HepG2 (cell line): ENCODE results near the gene DCTN3. TPM values are rescaled to one million over a fixed set of nuclear protein-coding genes. Genes with fewer than 3 reads are reported as not detected.

Experiments used
- ARID4A ChIP-seq: sonication (generic); formaldehyde crosslinking; IDR thresholded peaks from 2 replicates; pipeline ENCODE4 v1.5.0; 2020; ENCODE audit warnings: mild to moderate bottlenecking, missing genetic modification reagents, borderline replicate concordance
- DNMT1 ChIP-seq: sonication (generic); formaldehyde crosslinking; IDR thresholded peaks from 2 replicates; pipeline ENCODE4 v1.5.1; 2020; ENCODE audit warnings: mild to moderate bottlenecking, missing genetic modification reagents
- GPN1 ChIP-seq: sonication (generic); formaldehyde crosslinking; IDR thresholded peaks from 2 replicates; pipeline ENCODE4 v1.5.1; 2020; ENCODE audit warnings: missing genetic modification reagents, borderline replicate concordance
- HMG20B ChIP-seq: conservative IDR thresholded peaks from 2 replicates; pipeline ENCODE4 v1.6.1; 2016; ENCODE audit warnings: missing genetic modification reagents, missing compliant biosample characterization
- HOXD1 ChIP-seq: sonication (generic); formaldehyde crosslinking; IDR thresholded peaks from 2 replicates; pipeline ENCODE4 v1.5.0; 2020; ENCODE audit warnings: missing genetic modification reagents
- KAT7 ChIP-seq: IDR thresholded peaks from 2 replicates; pipeline ENCODE4 v1.6.1; 2018; ENCODE audit warnings: borderline replicate concordance, missing compliant biosample characterization
- KDM2A ChIP-seq: sonication (generic); formaldehyde crosslinking; IDR thresholded peaks from 2 replicates; pipeline ENCODE4 v1.4.0; 2020; ENCODE audit warnings: low read depth, missing genetic modification reagents, borderline replicate concordance
- MEIS2 ChIP-seq: sonication (generic); formaldehyde crosslinking; IDR thresholded peaks from 2 replicates; pipeline ENCODE4 v1.9.0; 2021; ENCODE audit warnings: mild to moderate bottlenecking, missing genetic modification reagents
- MTF2 ChIP-seq: sonication (generic); formaldehyde crosslinking; IDR thresholded peaks from 2 replicates; pipeline ENCODE4 v1.5.0; 2020; ENCODE audit warnings: missing genetic modification reagents, borderline replicate concordance
- MYC ChIP-seq: sonication (generic); formaldehyde crosslinking; IDR thresholded peaks from 2 replicates; pipeline ENCODE4 v1.9.0; 2021; ENCODE audit warnings: missing genetic modification reagents, borderline replicate concordance
- NBN ChIP-seq: fragments of 450-650 bp; conservative IDR thresholded peaks from 2 replicates; pipeline ENCODE4 v1.6.1; 2017
- PAWR ChIP-seq: sonication (generic); formaldehyde crosslinking; IDR thresholded peaks from 2 replicates; pipeline ENCODE4 v1.4.0; 2020; ENCODE audit warnings: missing genetic modification reagents, mild to moderate bottlenecking, borderline replicate concordance
- RBFOX2 ChIP-seq: fragments of 200-400 bp; formaldehyde crosslinking; IDR thresholded peaks from 2 replicates; pipeline ENCODE4 v1.6.1; 2017; ENCODE audit warnings: low read depth, mild to moderate bottlenecking, low read length
- SRF ChIP-seq: IDR thresholded peaks from 2 replicates; pipeline ENCODE4 v1.6.1; 2011; ENCODE audit warnings: mild to moderate bottlenecking, low read depth, low read length, moderate library complexity
- SRY ChIP-seq: sonication (generic); formaldehyde crosslinking; IDR thresholded peaks from 2 replicates; pipeline ENCODE4 v1.8.0; 2022; ENCODE audit warnings: mild to moderate bottlenecking, missing genetic modification reagents
- TEAD3 ChIP-seq: optimal IDR thresholded peaks from 2 replicates; pipeline ENCODE3; 2016; ENCODE audit warnings: borderline replicate concordance
- TGIF2 ChIP-seq: IDR thresholded peaks from 2 replicates; pipeline ENCODE4 v1.6.1; 2016; ENCODE audit warnings: control low read depth, missing compliant biosample characterization
- ZFX ChIP-seq: sonication (generic); formaldehyde crosslinking; IDR thresholded peaks from 2 replicates; pipeline ENCODE4 v1.4.0; 2020; ENCODE audit warnings: mild to moderate bottlenecking, low read depth, missing genetic modification reagents, moderate library complexity
- ZKSCAN8 ChIP-seq: IDR thresholded peaks from 2 replicates; pipeline ENCODE4 v1.6.1; 2016; ENCODE audit warnings: borderline replicate concordance, missing genetic modification reagents, missing compliant biosample characterization
- ZNF143 ChIP-seq: sonication (generic); formaldehyde crosslinking; IDR thresholded peaks from 2 replicates; pipeline ENCODE4 v1.4.0; 2020; ENCODE audit warnings: missing genetic modification reagents
- ZNF234 ChIP-seq: sonication (generic); formaldehyde crosslinking; conservative IDR thresholded peaks from 2 replicates; pipeline ENCODE4 v1.5.1; 2020; ENCODE audit warnings: mild to moderate bottlenecking, missing genetic modification reagents
- ZNF431 ChIP-seq: sonication (generic); formaldehyde crosslinking; IDR thresholded peaks from 2 replicates; pipeline ENCODE4 v1.9.0; 2022; ENCODE audit warnings: missing genetic modification reagents, low read depth, mild to moderate bottlenecking, borderline replicate concordance
- ZNF7 ChIP-seq: IDR thresholded peaks from 2 replicates; pipeline ENCODE4 v1.6.1; 2016; ENCODE audit warnings: missing biosample characterization, missing genetic modification reagents
- ZNF800 ChIP-seq: sonication (generic); formaldehyde crosslinking; IDR thresholded peaks from 2 replicates; pipeline ENCODE4 v1.4.0; 2020; ENCODE audit warnings: missing genetic modification reagents
- polyA plus RNA-seq, 8 experiments: library from polyadenylated mRNA; depleted of rRNA in 3 of 8; stranded (reverse) in 7 of 8; unstranded in 1 of 8; fragments of >200 nt; fragmentation: Illumina TruSeq in 4 of 8; extraction: Trizol in 4 of 8; gene quantifications; 2 replicates each; pipeline versions ENCODE4 v1.2.1 to v1.2.3, GENCODE V29; 2011 to 2016; ENCODE audit warnings: low read depth in 4 of 8, missing spikeins in 1 of 8, mixed read lengths in 1 of 8; ENCODE audit not compliant: insufficient read depth in 1 of 8
- total RNA-seq, 5 experiments: library from RNA; depleted of rRNA; stranded (reverse); fragments of >200 nt; fragmentation: Illumina TruSeq; extraction: Trizol; gene quantifications; 2 replicates each; pipeline ENCODE4 v1.2.3, GENCODE V29; 2016; ENCODE audit warnings: low read depth in 1 of 5

DCTN3 gene
- total and polyA plus RNA-seq, 2 of the 13 experiments (the other 11 are each of a cell fraction or from before 2014, with no cell fraction given), result 27.4 to 34.5 TPM

DNA sequence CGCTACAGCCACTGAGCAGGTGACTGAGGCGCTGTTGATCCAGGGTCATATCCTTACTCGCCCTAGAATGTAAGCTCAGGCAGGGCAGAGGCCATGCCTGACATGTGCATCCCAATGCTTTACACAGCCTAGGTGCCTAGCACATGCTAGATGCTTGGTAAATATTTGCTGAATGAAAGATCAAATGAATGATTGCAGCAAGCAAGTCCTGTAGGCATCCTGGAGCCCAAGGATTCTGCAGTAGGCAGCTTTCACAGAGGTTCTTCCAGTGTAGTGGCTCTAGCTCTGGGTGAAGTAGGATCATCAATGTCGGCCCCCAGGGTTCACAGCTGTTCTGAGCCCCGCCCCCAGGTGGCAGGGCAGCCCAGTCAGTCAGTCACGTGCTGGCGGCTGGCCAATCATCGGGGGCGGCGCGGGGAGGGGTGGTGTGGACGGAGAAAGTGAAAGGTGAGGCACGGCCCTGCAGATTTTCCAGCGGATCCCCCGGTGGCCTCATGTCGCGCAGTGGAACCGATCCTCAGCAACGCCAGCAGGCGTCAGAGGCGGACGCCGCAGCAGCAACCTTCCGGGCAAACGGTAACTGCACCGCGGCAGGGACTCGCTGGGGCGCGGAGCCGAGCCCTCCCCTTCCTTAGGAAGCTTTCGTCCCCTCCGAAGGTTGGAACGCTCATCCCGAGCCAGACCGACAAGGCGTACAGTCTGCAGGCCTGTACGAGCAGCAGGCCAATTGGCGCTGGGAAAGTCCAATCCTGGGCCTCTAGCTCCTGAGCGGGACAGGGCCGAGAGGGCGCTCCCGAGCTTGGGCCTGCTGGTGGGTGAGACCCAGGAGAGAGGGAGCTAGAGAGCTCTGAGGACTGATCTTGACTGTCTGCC lies 26.2 kb upstream of the DCTN3 start, which contains the start of gene GALT (continued):
- TF ChIP-seq TGIF2 (CRISPR knock-in tag) (no peak; the same call in 1 of the 2 replicates), HMG20B (CRISPR knock-in tag) (no peak), SRF (no peak), ZNF800 (CRISPR knock-in tag) (no peak), DNMT1 (peak; percentile 26; the same call in 1 of the 2 replicates), GPN1 (CRISPR knock-in tag) (no peak), NBN (no peak), TEAD3 (peak; percentile 38), ZNF7 (CRISPR knock-in tag) (no peak), KDM2A (peak; percentile 83), ZNF143 (CRISPR knock-in tag) (no peak), ZNF431 (no peak; the same call in 1 of the 2 replicates), ZNF234 (CRISPR knock-in tag) (no peak), ZFX (CRISPR knock-in tag) (peak; percentile 99), PAWR (CRISPR knock-in tag) (no peak), KAT7 (CRISPR knock-in tag) (peak; percentile 41; the same call in 1 of the 2 replicates), MTF2 (CRISPR knock-in tag) (no peak), ARID4A (CRISPR knock-in tag) (peak; percentile 92), HOXD1 (CRISPR knock-in tag) (no peak), MEIS2 (peak; percentile 41; the same call in 1 of the 2 replicates), RBFOX2 (peak; percentile 93), ZKSCAN8 (CRISPR knock-in tag) (no peak), MYC (peak; percentile 72), SRY (CRISPR knock-in tag) (0 out of 2 replicates have a peak, but pooled peaks have one; percentile 78)
